T47D (cell line): ENCODE data around the gene C18orf54.
"Not testable (repeated sequence)": the region's sequence is repeated elsewhere in the genome, so short reads cannot be mapped to it uniquely, and the experiment has no call there.

Experiments used
- DNase-seq, 2 experiments: peaks; one replicate each; pipeline versions ENCODE4 v3.0.0 to v3.0.0-alpha.2; 2011 to 2012; ENCODE audit warnings: low read depth in 1 of 2, low spot score in 1 of 2
- JUND ChIP-seq: IDR thresholded peaks from 2 replicates; pipeline ENCODE4 v1.6.1; 2012; ENCODE audit warnings: low read depth
- in situ Hi-C: cut with HindIII; loops from 2 replicates; pipeline ENCODE4 v1.10.0; 2016; ENCODE audit warnings: low sequenced_read_pairs, low pct_unique_long_range_greater_than_20kb

C18orf54 gene

GRCh38 chr18:54358495-54359040 is 862 bp downstream of the C18orf54 start:
- in situ Hi-C loops: no loop called here
- DNase-seq: peak in 1 of 2 experiments; percentile 9
- TF ChIP-seq JUND: no peak

GRCh38 chr18:54359233-54359632 is 1.5 kb downstream of the C18orf54 start:
- in situ Hi-C loops: no loop called here
- no peak for TF ChIP-seq JUND
- peak; percentile 1 to 4 for DNase-seq

GRCh38 chr18:54360406-54360805 is 2.7 kb downstream of the C18orf54 start:
- in situ Hi-C loops: no loop called here
- no peak for TF ChIP-seq JUND
- no peak for DNase-seq

- no peak for TF ChIP-seq JUND
- in situ Hi-C loops: no loop called here
- DNase-seq: no peak
These were observed 20.4 kb downstream of the C18orf54 start for GRCh38 chr18:54378057-54378456.

GRCh38 chr18:54381640-54382039 is 23.9 kb downstream of the C18orf54 start:
- no peak for DNase-seq
- in situ Hi-C loops: no loop called here

GRCh38 chr18:54382076-54382475 is 24.4 kb downstream of the C18orf54 start:
- no peak for DNase-seq
- in situ Hi-C loops: no loop called here
- no peak for TF ChIP-seq JUND

More at GRCh38 chr18:54381640-54382039, 23.9 kb downstream of the C18orf54 start:
- TF ChIP-seq JUND: no peak

GRCh38 chr18:54382733-54383252 is 25.1 kb downstream of the C18orf54 start:
- TF ChIP-seq JUND: no peak
- in situ Hi-C loops: no loop called here
- no peak for DNase-seq

GRCh38 chr18:54386043-54386442 is 28.3 kb downstream of the C18orf54 start:
- no peak for DNase-seq
- no peak for TF ChIP-seq JUND
- in situ Hi-C loops: no loop called here

GRCh38 chr18:54386800-54387495 is 29.2 kb downstream of the C18orf54 start:
- in situ Hi-C loops: not testable (repeated sequence)

GRCh38 chr18:54387631-54388030 is 29.9 kb downstream of the C18orf54 start:
- TF ChIP-seq JUND: no peak
- in situ Hi-C loops: no loop called here
- peak in 1 of 2 experiments; percentile 6 for DNase-seq

More at GRCh38 chr18:54386800-54387495, 29.2 kb downstream of the C18orf54 start:
- DNase-seq: not testable (repeated sequence)

GRCh38 chr18:54388203-54389142 is 30.8 kb downstream of the C18orf54 start:
- TF ChIP-seq JUND: peak; percentile 77
- peak; percentile 4 to 76 for DNase-seq
- in situ Hi-C loops: no loop called here

- no peak for DNase-seq
- TF ChIP-seq JUND: no peak
- in situ Hi-C loops: no loop called here
These were observed 31.4 kb downstream of the C18orf54 start for GRCh38 chr18:54389143-54389505.
